OCI-LY3 (cell line): ENCODE data around the gene SAMD14.

Experiments used
- H2AFZ ChIP-seq: fragments of 200-600, 300-600 bp; shearing (Covaris generic); 2 replicates; pipeline ENCODE4 v1.6.0; 2014; ENCODE audit warnings: antibody characterized with exemption, low read depth, low read length
- H3K27ac ChIP-seq: fragments of 200-600, 300-600 bp; sonication (generic); 2 replicates; pipeline ENCODE4 v1.5.1; 2014; ENCODE audit warnings: mild to moderate bottlenecking, low read length, moderate library complexity, mixed read lengths
- H3K27me3 ChIP-seq: fragments of 200-600, 300-600 bp; sonication (generic); 2 replicates; pipeline ENCODE4 v1.6.1; 2014; ENCODE audit warnings: low read depth, low read length, mixed read lengths
- H3K36me3 ChIP-seq: fragments of 200-600, 300-600 bp; sonication (generic); replicated peaks from 2 replicates; pipeline ENCODE3; 2014; ENCODE audit warnings: low read depth, low read length, mixed read lengths
- H3K4me1 ChIP-seq: fragments of 300-600, 200-600 bp; sonication (generic); 2 replicates; pipeline ENCODE4 v1.6.1; 2014; ENCODE audit warnings: low read length, mixed read lengths
- H3K4me2 ChIP-seq: fragments of 200-600, 300-600 bp; sonication (generic); 2 replicates; pipeline ENCODE4 v1.6.1; 2014; ENCODE audit warnings: low read length, mixed read lengths
- H3K4me3 ChIP-seq: fragments of 300-600, 200-600 bp; sonication (generic); 2 replicates; pipeline ENCODE4 v1.5.1; 2014; ENCODE audit warnings: antibody characterized with exemption, mild to moderate bottlenecking, low read length, moderate library complexity
- H3K79me2 ChIP-seq: fragments of 300-600, 200-600 bp; shearing (Covaris generic); 2 replicates; pipeline ENCODE4 v1.6.1; 2014; ENCODE audit warnings: mild to moderate bottlenecking, low read length, mixed read lengths
- H3K9ac ChIP-seq: fragments of 300-600, 200-600 bp; shearing (Covaris generic); 2 replicates; pipeline ENCODE4 v1.6.0; 2014; ENCODE audit warnings: mild to moderate bottlenecking, low read length, moderate library complexity
- H3K9me3 ChIP-seq: fragments of 200-600, 300-600 bp; shearing (Covaris generic); 2 replicates; pipeline ENCODE4 v1.6.1; 2014; ENCODE audit warnings: low read length, mixed read lengths; ENCODE audit not compliant: insufficient read depth
- H4K20me1 ChIP-seq: fragments of 200-600, 300-600 bp; sonication (generic); 2 replicates; pipeline ENCODE4 v1.6.1; 2016; ENCODE audit warnings: low read length, mixed read lengths; ENCODE audit not compliant: insufficient read depth
- CTCF ChIP-seq: fragments of 200-600, 300-600 bp; sonication (generic); IDR thresholded peaks from 2 replicates; pipeline ENCODE4 v1.5.1; 2014; ENCODE audit warnings: antibody characterized with exemption, low read length, low read depth
- EZH2phosphoT487 ChIP-seq: fragments of 200-600 bp; shearing (Covaris generic); IDR thresholded peaks from 2 replicates; pipeline ENCODE4 v1.6.1; 2018; ENCODE audit warnings: antibody characterized with exemption, mixed run types, low read depth

SAMD14 gene

GRCh38 chr17:50139950-50140885, 10.3 kb upstream of the SAMD14 start:
- TF ChIP-seq CTCF (peak; percentile 73), EZH2phosphoT487 (no peak)
- no peaks in the 10 kb centered on the region for H3K27me3 ChIP-seq
- peaks cover 99% of the 10 kb centered on the region for H4K20me1 ChIP-seq
- no peak overlapping the region for H3K4me2 ChIP-seq
- no peak overlapping the region for H2AFZ ChIP-seq
- H3K4me1 ChIP-seq, result peaks cover 65% of the 10 kb centered on the region
- H3K4me3 ChIP-seq, result no peak overlapping the region
- H3K36me3 ChIP-seq, result peaks cover 93% of the 10 kb centered on the region
- H3K27ac ChIP-seq, result peak overlapping the region; percentile 59
- peaks cover 83% of the 10 kb centered on the region for H3K79me2 ChIP-seq
- no peaks in the 10 kb centered on the region for H3K9me3 ChIP-seq
- H3K9ac ChIP-seq, result no peak overlapping the region

DNA sequence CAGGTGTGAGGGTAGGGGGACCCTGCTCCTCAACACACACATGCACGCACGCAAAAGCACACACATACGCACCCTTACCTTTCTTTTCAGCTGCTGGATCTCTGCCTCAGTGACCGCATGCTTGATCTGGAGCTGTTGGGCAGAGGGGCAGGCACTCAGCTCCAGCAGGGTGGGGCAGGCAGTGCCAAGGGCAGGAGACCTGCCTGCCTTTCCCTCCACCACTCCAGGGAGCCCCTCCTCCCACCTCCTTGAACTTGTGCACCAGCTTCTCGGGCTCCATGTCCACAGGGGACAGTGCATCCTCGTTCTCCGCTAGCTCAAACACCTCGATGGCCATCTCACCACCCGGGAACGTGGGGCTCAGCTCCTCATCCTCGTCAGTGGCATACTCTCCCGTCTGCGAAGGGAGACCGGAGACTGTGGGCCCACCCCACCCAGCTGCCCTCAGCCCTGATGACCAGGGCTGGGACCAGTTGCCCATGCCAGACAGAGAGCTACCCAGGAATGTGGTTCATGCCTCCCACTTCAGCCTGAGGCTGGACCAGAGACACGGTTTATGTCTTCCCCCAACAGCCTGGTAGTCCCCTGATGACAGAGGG, 9.3 kb upstream of the SAMD14 start:
- no peak for TF ChIP-seq CTCF
- no peak for TF ChIP-seq EZH2phosphoT487
- Histone ChIP-seq H3K27me3 (no peaks in the 10 kb centered on the region), H3K9me3 (no peaks in the 10 kb centered on the region), H3K4me1 (peaks cover 55% of the 10 kb centered on the region), H2AFZ (no peak overlapping the region), H3K36me3 (peaks cover 91% of the 10 kb centered on the region), H3K4me2 (no peak overlapping the region), H3K9ac (no peak overlapping the region), H3K27ac (peak overlapping the region; percentile 59), H4K20me1 (peaks cover 97% of the 10 kb centered on the region), H3K79me2 (peaks cover 74% of the 10 kb centered on the region), H3K4me3 (no peak overlapping the region)

DNA sequence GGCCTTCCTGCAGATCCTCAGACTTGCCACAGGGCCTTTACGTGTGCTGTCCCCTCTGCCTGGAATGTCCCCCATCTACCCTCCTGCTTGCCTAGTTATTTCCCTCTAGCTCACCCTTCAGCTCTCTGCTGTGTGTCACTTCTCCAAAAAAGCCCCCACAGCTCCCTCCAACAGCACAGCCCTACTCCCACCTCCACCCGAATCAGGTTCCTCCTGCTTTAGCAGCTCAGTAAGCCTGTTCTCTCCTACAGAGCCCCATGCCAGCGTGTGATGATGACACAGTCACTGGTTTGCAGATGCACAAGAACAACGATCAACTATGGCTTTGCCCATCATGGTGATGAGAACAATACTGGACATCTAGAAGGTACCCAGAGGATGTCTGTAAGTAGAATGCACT, 7.1 kb upstream of the SAMD14 start:
- Histone ChIP-seq H2AFZ (no peak overlapping the region), H4K20me1 (peaks cover 96% of the 10 kb centered on the region), H3K79me2 (peaks cover 51% of the 10 kb centered on the region), H3K4me3 (no peak overlapping the region), H3K9me3 (no peaks in the 10 kb centered on the region), H3K27ac (0 out of 2 replicates have a peak overlapping the region, but pooled peaks have one; percentile 2), H3K4me1 (peaks cover 35% of the 10 kb centered on the region), H3K4me2 (no peak overlapping the region), H3K9ac (no peak overlapping the region), H3K27me3 (no peaks in the 10 kb centered on the region), H3K36me3 (peaks cover 81% of the 10 kb centered on the region)
- TF ChIP-seq EZH2phosphoT487, result no peak

DNA sequence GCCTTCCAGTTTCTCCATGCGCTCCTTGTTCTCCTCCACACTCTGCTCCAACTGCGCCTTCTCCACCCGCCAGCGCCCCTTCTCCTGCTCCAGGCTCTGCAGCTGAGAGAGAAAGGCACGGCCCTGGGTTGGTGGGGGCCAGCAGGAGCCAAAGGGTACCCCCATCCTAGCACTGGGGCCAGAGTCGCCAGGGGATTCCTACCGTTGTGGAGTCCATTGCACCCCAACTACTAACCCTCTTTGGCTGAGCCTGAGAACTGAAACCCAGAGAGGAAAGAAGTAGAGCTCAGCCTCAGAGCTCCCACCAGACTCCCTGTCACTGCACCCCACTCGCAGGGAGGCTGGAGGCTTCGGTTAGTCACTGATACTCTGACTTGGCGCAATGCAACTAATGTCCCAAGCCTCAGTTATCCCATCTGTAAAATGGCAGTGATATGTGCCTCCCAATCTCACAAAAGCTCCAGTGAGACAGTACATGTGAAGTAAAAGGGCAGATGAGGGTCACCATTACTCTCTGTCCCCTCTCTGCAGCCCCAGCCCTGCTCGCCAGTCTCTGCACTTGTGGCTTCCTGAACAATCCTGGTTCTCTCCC, 6.2 kb upstream of the SAMD14 start:
- no peak for TF ChIP-seq CTCF
- TF ChIP-seq EZH2phosphoT487, result no peak
- Histone ChIP-seq H2AFZ (no peak overlapping the region), H3K4me1 (peaks cover 36% of the 10 kb centered on the region), H3K9me3 (no peaks in the 10 kb centered on the region), H3K27me3 (no peaks in the 10 kb centered on the region), H3K4me3 (no peak overlapping the region), H3K9ac (no peak overlapping the region), H3K4me2 (no peak overlapping the region), H3K27ac (no peak overlapping the region), H4K20me1 (peaks cover 94% of the 10 kb centered on the region), H3K79me2 (peaks cover 43% of the 10 kb centered on the region), H3K36me3 (peaks cover 79% of the 10 kb centered on the region)
